ENCODE results near the gene HAND2. TPM values are rescaled to one million over a fixed set of nuclear protein-coding genes. Genes with fewer than 3 reads are reported as not detected.

The HAND2 gene
- total and polyA plus RNA-seq, 2 of the 8 experiments (the other 6 are each of a cell fraction or from before 2014, with no cell fraction given), result 0.05 TPM; not detected in 1

DNA sequence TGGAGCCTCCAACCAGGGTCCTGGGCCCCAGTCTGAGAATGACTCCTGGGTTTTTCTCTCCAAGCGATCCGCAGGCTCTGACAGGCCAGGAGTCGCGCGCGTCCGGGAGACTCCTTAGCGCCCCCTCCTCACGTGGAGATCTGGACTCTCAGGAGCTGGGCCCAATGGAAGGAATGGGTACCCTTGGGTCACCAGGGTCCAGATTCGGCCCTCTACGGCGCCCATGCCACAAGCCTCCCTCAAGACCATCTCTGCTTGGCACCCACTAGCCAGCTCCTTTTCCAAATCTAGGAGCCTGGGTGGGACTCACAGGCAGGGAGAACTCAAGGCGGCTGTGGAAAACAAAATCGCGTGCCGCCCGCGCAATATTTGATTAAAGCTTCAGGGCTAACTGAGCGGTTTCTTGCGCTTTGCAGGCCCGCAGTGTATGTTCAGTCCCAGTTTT is 7.1 kb downstream of the HAND2 start:
- CTCF ChIA-PET (ENCODE audit: partially characterized antibody), result interaction anchor here (0.7 to 3.6 kb wide), 8 partner anchors 10 to 511 kb away, joined by 3 to 39 read pairs (median 12); no protein-coding TSS in a partner anchor
- Histone ChIP-seq H2BK12ac (ENCODE audit: low read depth, low read length) (no peak overlapping the region), H2BK15ac (ENCODE audit: low read length) (no peak overlapping the region), H3K79me2 (ENCODE audit: control insufficient read depth in 1 of 2, insufficient read depth in 2 of 2, low read length in 2 of 2) (no peaks in the 10 kb centered on the region), H4K8ac (ENCODE audit: extremely low read depth, insufficient read depth, low read length) (no peak overlapping the region), H3K4me3 (ENCODE audit: extremely low read depth in 1 of 4, insufficient read depth in 2 of 4, low read depth in 3 of 4, low read length in 4 of 4) (peak overlapping the region; percentile 36 to 53 (median 42); a peak in 5 of 8 replicates), H3K79me1 (ENCODE audit: low read depth, low read length) (no peaks in the 10 kb centered on the region), H3K14ac (ENCODE audit: insufficient read length) (no peak overlapping the region), H2BK120ac (replicated peaks; ENCODE audit: low read depth, low read length) (no peak overlapping the region), H3K56ac (replicated peaks; ENCODE audit: insufficient read length, low read depth, low read length) (no peak overlapping the region), H4K5ac (ENCODE audit: insufficient read length, low read depth, low read length) (no peak overlapping the region), H3K4me1 (replicated peaks in 1 of 4; ENCODE audit: control insufficient read depth in 3 of 4, insufficient read depth in 4 of 4, low read length in 3 of 4) (peaks cover 6 to 42% (median 30%) of the 10 kb centered on the region in 4 experiments), H3K23ac (ENCODE audit: insufficient read length) (no peak overlapping the region), H2AFZ (ENCODE audit: low read length) (no peak overlapping the region), H3K9me3 (ENCODE audit: insufficient read depth in 2 of 2, low read depth in 1 of 2, low read length in 1 of 2) (no peaks in the 10 kb centered on the region), H3K27me3 (replicated peaks in 1 of 4; ENCODE audit: control insufficient read depth in 3 of 4, extremely low read depth in 1 of 4, insufficient read depth in 3 of 4, low read length in 3 of 4) (peaks cover 97 to 100% (median 100%) of the 10 kb centered on the region in 4 experiments), H3K18ac (ENCODE audit: extremely low read depth, low read length) (no peak overlapping the region), H4K91ac (replicated peaks; ENCODE audit: insufficient read length, low read length) (no peak overlapping the region), H4K20me1 (replicated peaks in 1 of 2; ENCODE audit: control insufficient read depth in 1 of 2, insufficient read depth in 2 of 2, low read length in 2 of 2) (peaks cover 19 to 40% of the 10 kb centered on the region in 2 experiments), H3K9ac (replicated peaks in 1 of 4; ENCODE audit: extremely low read depth in 1 of 4, low read depth in 3 of 4, low read length in 3 of 4) (no peak overlapping the region), H3K27ac (ENCODE audit: low read depth, low read length) (no peak overlapping the region), H3K36me3 (ENCODE audit: control insufficient read depth in 2 of 4, insufficient read depth in 4 of 4, low read length in 3 of 4) (no peaks in the 10 kb centered on the region; a peak in 1 of 8 replicates), H3K4ac (replicated peaks; ENCODE audit: insufficient read length, low read depth, low read length) (no peak overlapping the region), H2AK5ac (ENCODE audit: low read depth, low read length) (no peak overlapping the region), H3K4me2 (ENCODE audit: insufficient read depth in 1 of 2, low read depth in 2 of 2, low read length in 2 of 2) (peak overlapping the region; percentile 83 to 84), H2BK20ac (ENCODE audit: low read length) (no peak overlapping the region), H3K23me2 (ENCODE audit: low read depth, low read length) (peaks cover 3% of the 10 kb centered on the region; the same call in 1 of the 2 replicates), H2BK5ac (ENCODE audit: low read depth, low read length) (no peak overlapping the region)
- WGBS, 2 experiments (ENCODE audit: extremely low coverage in 1 of 2, insufficient coverage in 1 of 2, insufficient read length in 1 of 2, insufficient replicate concordance in 2 of 2, low coverage in 1 of 2, low lambda C conversion rate in 2 of 2, missing lambda C conversion rate in 1 of 2), result 7% methylated on average over 21 of the region's 21 CpGs; no CpG with 5 or more reads in 1 of the 2 experiments
- no peak for FAIRE-seq
- no peak for DNase-seq (ENCODE audit: low read depth in 1 of 2, low spot score in 2 of 2)
- POLR2A ChIA-PET (ENCODE audit: partially characterized antibody), result interaction anchor here (0.7 to 2.7 kb wide), 5 partner anchors 11 to 21 kb away, joined by 3 to 10 read pairs (median 4); no protein-coding TSS in a partner anchor
- no peak for TF ChIP-seq SIN3A (conservative IDR thresholded peaks at IDR 0.05 in 1 of 2, IDR thresholded peaks at IDR 0.05 in 1 of 2; ENCODE audit: low read depth in 1 of 2, low read length in 2 of 2)
- TF ChIP-seq, protein P1, sequence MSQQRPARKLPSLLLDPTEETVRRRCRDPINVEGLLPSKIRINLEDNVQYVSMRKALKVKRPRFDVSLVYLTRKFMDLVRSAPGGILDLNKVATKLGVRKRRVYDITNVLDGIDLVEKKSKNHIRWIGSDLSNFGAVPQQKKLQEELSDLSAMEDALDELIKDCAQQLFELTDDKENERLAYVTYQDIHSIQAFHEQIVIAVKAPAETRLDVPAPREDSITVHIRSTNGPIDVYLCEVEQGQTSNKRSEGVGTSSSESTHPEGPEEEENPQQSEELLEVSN (IDR thresholded peaks at IDR 0.05), result no peak
- TF ChIP-seq RXRA (IDR thresholded peaks at IDR 0.05; ENCODE audit: insufficient read depth, low read depth, low read length), result no peak
- TF ChIP-seq TCF12 (IDR thresholded peaks at IDR 0.05; ENCODE audit: low read depth, low read length), result no peak
- TF ChIP-seq YY1 (IDR thresholded peaks at IDR 0.05; ENCODE audit: low read depth, low read length), result no peak
- TF ChIP-seq GABPA (IDR thresholded peaks at IDR 0.05; ENCODE audit: borderline replicate concordance, insufficient read depth, low read length), result no peak
- no peak for TF ChIP-seq SP1 (IDR thresholded peaks at IDR 0.05; ENCODE audit: low read depth, low read length)
- no peak for TF ChIP-seq KDM4A (IDR thresholded peaks at IDR 0.05; ENCODE audit: low read depth, low read length, severe bottlenecking)
- no peak for TF ChIP-seq SP4 (IDR thresholded peaks at IDR 0.05; ENCODE audit: low read length)
- TF ChIP-seq FOSL1 (IDR thresholded peaks at IDR 0.05; ENCODE audit: insufficient read depth, low read depth, low read length), result no peak
- no peak for TF ChIP-seq MAFK (IDR thresholded peaks at IDR 0.05; ENCODE audit: low read depth, low read length)
- no peak for TF ChIP-seq EP300 (IDR thresholded peaks at IDR 0.05; ENCODE audit: borderline replicate concordance in 1 of 2, low read depth in 2 of 2, low read length in 2 of 2)
- no peak for TF ChIP-seq NANOG (IDR thresholded peaks at IDR 0.05; ENCODE audit: insufficient read depth, low read depth, low read length, poor library complexity, severe bottlenecking)
